ENCODE data around the gene GFPT1.

Gene GFPT1

GRCh38 chr2:69411120-69411519, 24.1 kb upstream of the GFPT1 start:
- no peak overlapping the region for H2AFZ ChIP-seq
- H3K27ac ChIP-seq, result no peak overlapping the region
- no peak overlapping the region for H3K4me3 ChIP-seq (ENCODE audit: low read depth, low read length)
- TF ChIP-seq CTCF (IDR thresholded peaks at IDR 0.05), result no peak
- no peaks in the 10 kb centered on the region for H3K27me3 ChIP-seq (ENCODE audit: control insufficient read depth, insufficient read depth, low read length)
- H3K36me3 ChIP-seq (ENCODE audit: control insufficient read depth, insufficient read depth, low read length), result no peaks in the 10 kb centered on the region
- H3K4me2 ChIP-seq (ENCODE audit: low read length), result no peak overlapping the region
- H3K79me2 ChIP-seq, result no peaks in the 10 kb centered on the region
- H3K9ac ChIP-seq, result no peak overlapping the region
- no peaks in the 10 kb centered on the region for H3K9me3 ChIP-seq (ENCODE audit: control insufficient read depth, low read length)
- H3K4me1 ChIP-seq, result no peaks in the 10 kb centered on the region

- H3K4me1 ChIP-seq, result no peaks in the 10 kb centered on the region
- H3K4me2 ChIP-seq (ENCODE audit: low read length), result no peak overlapping the region
- H2AFZ ChIP-seq, result no peak overlapping the region
- H3K36me3 ChIP-seq (ENCODE audit: control insufficient read depth, insufficient read depth, low read length), result no peaks in the 10 kb centered on the region
- no peaks in the 10 kb centered on the region for H3K9me3 ChIP-seq (ENCODE audit: control insufficient read depth, low read length)
- H3K9ac ChIP-seq, result no peak overlapping the region
- H3K4me3 ChIP-seq (ENCODE audit: low read depth, low read length), result no peak overlapping the region
- H3K27ac ChIP-seq, result no peak overlapping the region
- no peaks in the 10 kb centered on the region for H3K79me2 ChIP-seq
- H3K27me3 ChIP-seq (ENCODE audit: control insufficient read depth, insufficient read depth, low read length), result no peaks in the 10 kb centered on the region
- TF ChIP-seq CTCF (IDR thresholded peaks at IDR 0.05), result no peak
These were observed 18.3 kb upstream of the GFPT1 start for GRCh38 chr2:69405306-69405705.

- Histone ChIP-seq H3K36me3 (ENCODE audit: control insufficient read depth, insufficient read depth, low read length) (no peaks in the 10 kb centered on the region), H2AFZ (no peak overlapping the region), H3K9me3 (ENCODE audit: control insufficient read depth, low read length) (no peaks in the 10 kb centered on the region), H3K9ac (no peak overlapping the region), H3K27me3 (ENCODE audit: control insufficient read depth, insufficient read depth, low read length) (no peaks in the 10 kb centered on the region), H3K79me2 (no peaks in the 10 kb centered on the region), H3K4me3 (ENCODE audit: low read depth, low read length) (no peak overlapping the region), H3K27ac (no peak overlapping the region), H3K4me2 (ENCODE audit: low read length) (no peak overlapping the region), H3K4me1 (no peaks in the 10 kb centered on the region)
- TF ChIP-seq CTCF (IDR thresholded peaks at IDR 0.05), result no peak
These were observed 13.1 kb upstream of the GFPT1 start for GRCh38 chr2:69400121-69400520.

GRCh38 chr2:69397234-69397633, 10.2 kb upstream of the GFPT1 start:
- TF ChIP-seq CTCF (IDR thresholded peaks at IDR 0.05), result no peak
- Histone ChIP-seq H3K9me3 (ENCODE audit: control insufficient read depth, low read length) (no peaks in the 10 kb centered on the region), H3K36me3 (ENCODE audit: control insufficient read depth, insufficient read depth, low read length) (no peaks in the 10 kb centered on the region), H3K4me3 (ENCODE audit: low read depth, low read length) (no peak overlapping the region), H3K27me3 (ENCODE audit: control insufficient read depth, insufficient read depth, low read length) (no peaks in the 10 kb centered on the region), H3K9ac (no peak overlapping the region), H3K79me2 (no peaks in the 10 kb centered on the region), H3K4me1 (no peaks in the 10 kb centered on the region), H3K27ac (no peak overlapping the region), H3K4me2 (ENCODE audit: low read length) (no peak overlapping the region), H2AFZ (no peak overlapping the region)

GRCh38 chr2:69395866-69396265, 8.8 kb upstream of the GFPT1 start:
- no peak overlapping the region for H3K4me3 ChIP-seq (ENCODE audit: low read depth, low read length)
- TF ChIP-seq CTCF (IDR thresholded peaks at IDR 0.05), result no peak
- H3K27ac ChIP-seq, result no peak overlapping the region
- no peak overlapping the region for H3K9ac ChIP-seq
- no peaks in the 10 kb centered on the region for H3K36me3 ChIP-seq (ENCODE audit: control insufficient read depth, insufficient read depth, low read length)
- H3K4me2 ChIP-seq (ENCODE audit: low read length), result no peak overlapping the region
- H2AFZ ChIP-seq, result no peak overlapping the region
- H3K27me3 ChIP-seq (ENCODE audit: control insufficient read depth, insufficient read depth, low read length), result no peaks in the 10 kb centered on the region
- H3K79me2 ChIP-seq, result no peaks in the 10 kb centered on the region
- no peaks in the 10 kb centered on the region for H3K4me1 ChIP-seq
- H3K9me3 ChIP-seq (ENCODE audit: control insufficient read depth, low read length), result no peaks in the 10 kb centered on the region

All from parathyroid adenoma (tissue), 2 donors.